OCI-LY3 (cell line): ENCODE results near the gene BRI3BP.

ENCODE experiments used
- CTCF ChIP-seq: fragments of 200-600, 300-600 bp; sonication (generic); IDR thresholded peaks from 2 replicates; pipeline ENCODE4 v1.5.1; 2014; ENCODE audit warnings: antibody characterized with exemption, low read length, low read depth
- EZH2phosphoT487 ChIP-seq: fragments of 200-600 bp; shearing (Covaris generic); IDR thresholded peaks from 2 replicates; pipeline ENCODE4 v1.6.1; 2018; ENCODE audit warnings: antibody characterized with exemption, mixed run types, low read depth

- TF ChIP-seq CTCF (no peak), EZH2phosphoT487 (no peak)
These were observed 1.9 kb downstream of the BRI3BP start for GRCh38 chr12:124995200-124995961.
